ENCODE measurements around the gene SPANXD. TPM values are rescaled to one million over a fixed set of nuclear protein-coding genes. Genes with fewer than 3 reads are reported as not detected.
"Not testable (repeated sequence)": the region's sequence is repeated elsewhere in the genome, so short reads cannot be mapped to it uniquely, and the experiment has no call there.

SPANXD gene
- not detected for total RNA-seq

GRCh38 chrX:141698639-141699038, at the start of gene SPANXD:
Gene SPANXD, minus strand, starts transcription at chrX:141698739. Its CDS starts 334 bp downstream, at chrX:141698405.
- not testable (repeated sequence) for H3K4me1 Mint-ChIP-seq (ENCODE audit: low read depth); H3K27me3 Mint-ChIP-seq (ENCODE audit: low read depth); H3K36me3 Mint-ChIP-seq (ENCODE audit: insufficient read depth in 2 of 2); H3K27ac Mint-ChIP-seq; ATAC-seq (replicated peaks in 1 of 2); DNase-seq; H3K4me3 Mint-ChIP-seq; H3K9me3 Mint-ChIP-seq

- Mint-ChIP-seq H3K36me3 (ENCODE audit: insufficient read depth in 2 of 2) (no peaks in the 10 kb centered on the region), H3K27me3 (ENCODE audit: low read depth) (no peaks in the 10 kb centered on the region), H3K4me1 (ENCODE audit: low read depth) (no peaks in the 10 kb centered on the region), H3K9me3 (peaks cover 0 to 2% of the 10 kb centered on the region in 2 donors), H3K4me3 (no peak overlapping the region), H3K27ac (no peak overlapping the region)
- ATAC-seq (replicated peaks in 1 of 2) (no peak), DNase-seq (no peak)
Measured at GRCh38 chrX:141742666-141743065, 44.1 kb upstream of the SPANXD start.

GRCh38 chrX:141736656-141737055, 38.1 kb upstream of the SPANXD start:
- H3K9me3 Mint-ChIP-seq = peaks cover 0 to 1% of the 10 kb centered on the region in 2 donors
- H3K27ac Mint-ChIP-seq = no peak overlapping the region
- ATAC-seq (replicated peaks in 1 of 2) (no peak), DNase-seq (no peak)
- no peak overlapping the region for H3K4me3 Mint-ChIP-seq
- no peaks in the 10 kb centered on the region for H3K4me1 Mint-ChIP-seq (ENCODE audit: low read depth)
- no peaks in the 10 kb centered on the region for H3K36me3 Mint-ChIP-seq (ENCODE audit: insufficient read depth in 2 of 2)
- H3K27me3 Mint-ChIP-seq (ENCODE audit: low read depth) = peaks cover 7% of the 10 kb centered on the region

GRCh38 chrX:141733371-141733770, 34.8 kb upstream of the SPANXD start:
- peaks cover 0 to 1% of the 10 kb centered on the region in 2 donors for H3K9me3 Mint-ChIP-seq
- H3K27me3 Mint-ChIP-seq (ENCODE audit: low read depth) = peaks cover 9% of the 10 kb centered on the region
- H3K27ac Mint-ChIP-seq = no peak overlapping the region
- no peak for DNase-seq
- H3K4me3 Mint-ChIP-seq = no peak overlapping the region
- no peaks in the 10 kb centered on the region for H3K4me1 Mint-ChIP-seq (ENCODE audit: low read depth)
- no peak for ATAC-seq (replicated peaks in 1 of 2)
- H3K36me3 Mint-ChIP-seq (ENCODE audit: insufficient read depth in 2 of 2) = no peaks in the 10 kb centered on the region

GRCh38 chrX:141732031-141732430, 33.5 kb upstream of the SPANXD start:
- ATAC-seq (replicated peaks in 1 of 2) (no peak), DNase-seq (no peak)
- Mint-ChIP-seq H3K4me1 (ENCODE audit: low read depth) (no peaks in the 10 kb centered on the region), H3K4me3 (no peak overlapping the region), H3K36me3 (ENCODE audit: insufficient read depth in 2 of 2) (no peaks in the 10 kb centered on the region), H3K27ac (no peak overlapping the region), H3K27me3 (ENCODE audit: low read depth) (peaks cover 9% of the 10 kb centered on the region), H3K9me3 (peaks cover 0 to 1% of the 10 kb centered on the region in 2 donors)

GRCh38 chrX:141724186-141724585, 25.6 kb upstream of the SPANXD start:
- H3K27me3 Mint-ChIP-seq (ENCODE audit: low read depth) = peaks cover 7% of the 10 kb centered on the region

GRCh38 chrX:141714680-141715079, 16.1 kb upstream of the SPANXD start:
- no peaks in the 10 kb centered on the region for H3K4me1 Mint-ChIP-seq (ENCODE audit: low read depth)

More at GRCh38 chrX:141724186-141724585, 25.6 kb upstream of the SPANXD start:
- Mint-ChIP-seq H3K9me3 (no peaks in the 10 kb centered on the region), H3K36me3 (ENCODE audit: insufficient read depth in 2 of 2) (no peaks in the 10 kb centered on the region), H3K4me1 (ENCODE audit: low read depth) (no peaks in the 10 kb centered on the region), H3K27ac (no peak overlapping the region), H3K4me3 (no peak overlapping the region)
- no peak for DNase-seq
- no peak for ATAC-seq (replicated peaks in 1 of 2)

GRCh38 chrX:141701072-141701471, 2.5 kb upstream of the SPANXD start:
- Mint-ChIP-seq H3K9me3 (peaks cover 0 to 3% of the 10 kb centered on the region in 2 donors), H3K27ac (no peak overlapping the region), H3K4me1 (ENCODE audit: low read depth) (no peaks in the 10 kb centered on the region), H3K4me3 (no peak overlapping the region), H3K36me3 (ENCODE audit: insufficient read depth in 2 of 2) (no peaks in the 10 kb centered on the region), H3K27me3 (ENCODE audit: low read depth) (no peaks in the 10 kb centered on the region)
- DNase-seq (no peak), ATAC-seq (replicated peaks in 1 of 2) (no peak)

More at GRCh38 chrX:141714680-141715079, 16.1 kb upstream of the SPANXD start:
- Mint-ChIP-seq H3K4me3 (no peak overlapping the region), H3K36me3 (ENCODE audit: insufficient read depth in 2 of 2) (no peaks in the 10 kb centered on the region), H3K27ac (no peak overlapping the region), H3K27me3 (ENCODE audit: low read depth) (peaks cover 9% of the 10 kb centered on the region), H3K9me3 (no peaks in the 10 kb centered on the region)
- DNase-seq (no peak), ATAC-seq (replicated peaks in 1 of 2) (no peak)

- no peak for DNase-seq
- Mint-ChIP-seq H3K36me3 (ENCODE audit: insufficient read depth in 2 of 2) (no peaks in the 10 kb centered on the region), H3K27me3 (ENCODE audit: low read depth) (no peaks in the 10 kb centered on the region)
Measured at GRCh38 chrX:141673946-141674345, 24.6 kb downstream of the SPANXD start.

GRCh38 chrX:141669689-141670088, 28.9 kb downstream of the SPANXD start:
- no peaks in the 10 kb centered on the region for H3K36me3 Mint-ChIP-seq (ENCODE audit: insufficient read depth in 2 of 2)
- DNase-seq (no peak), ATAC-seq (replicated peaks in 1 of 2) (no peak)
- no peak overlapping the region for H3K27ac Mint-ChIP-seq
- H3K4me3 Mint-ChIP-seq = no peak overlapping the region
- H3K9me3 Mint-ChIP-seq = peaks cover 0 to 2% of the 10 kb centered on the region in 2 donors
- H3K4me1 Mint-ChIP-seq (ENCODE audit: low read depth) = no peaks in the 10 kb centered on the region
- H3K27me3 Mint-ChIP-seq (ENCODE audit: low read depth) = no peaks in the 10 kb centered on the region

More at GRCh38 chrX:141673946-141674345, 24.6 kb downstream of the SPANXD start:
- Mint-ChIP-seq H3K9me3 (peaks cover 2% of the 10 kb centered on the region in 2 donors), H3K4me3 (no peak overlapping the region), H3K27ac (no peak overlapping the region), H3K4me1 (ENCODE audit: low read depth) (no peaks in the 10 kb centered on the region)
- ATAC-seq (replicated peaks in 1 of 2) = no peak

GRCh38 chrX:141668371-141668770, 30.2 kb downstream of the SPANXD start:
- Mint-ChIP-seq H3K36me3 (ENCODE audit: insufficient read depth in 2 of 2) (no peaks in the 10 kb centered on the region), H3K4me3 (no peak overlapping the region), H3K9me3 (peaks cover 0 to 2% of the 10 kb centered on the region in 2 donors), H3K27me3 (ENCODE audit: low read depth) (no peaks in the 10 kb centered on the region), H3K4me1 (ENCODE audit: low read depth) (no peaks in the 10 kb centered on the region), H3K27ac (no peak overlapping the region)
- ATAC-seq (replicated peaks in 1 of 2) = no peak
- no peak for DNase-seq

- DNase-seq (no peak), ATAC-seq (replicated peaks in 1 of 2) (no peak)
- Mint-ChIP-seq H3K36me3 (ENCODE audit: insufficient read depth in 2 of 2) (no peaks in the 10 kb centered on the region), H3K27ac (no peak overlapping the region), H3K27me3 (ENCODE audit: low read depth) (no peaks in the 10 kb centered on the region), H3K9me3 (no peaks in the 10 kb centered on the region), H3K4me3 (no peak overlapping the region), H3K4me1 (ENCODE audit: low read depth) (no peaks in the 10 kb centered on the region)
Measured at GRCh38 chrX:141662781-141663180, 35.8 kb downstream of the SPANXD start.

- no peak for ATAC-seq (replicated peaks in 1 of 2)
- Mint-ChIP-seq H3K4me1 (ENCODE audit: low read depth) (no peaks in the 10 kb centered on the region), H3K27ac (no peak overlapping the region), H3K9me3 (peaks cover 0 to 1% of the 10 kb centered on the region in 2 donors), H3K36me3 (ENCODE audit: insufficient read depth in 2 of 2) (no peaks in the 10 kb centered on the region), H3K4me3 (no peak overlapping the region), H3K27me3 (ENCODE audit: low read depth) (peaks cover 24% of the 10 kb centered on the region)
- DNase-seq = no peak
Measured at GRCh38 chrX:141652286-141652685, 46.3 kb downstream of the SPANXD start.

All from activated T-cell treated with anti-CD3 and anti-CD28 coated beads, Interleukin-2, amount 50 U/mL, for 72 hours (primary cell).